GM19328 (cell line): ENCODE data around the gene CASP4.
A peak's percentile ranks its signal among the peaks of the same experiment; 100 is the strongest.
"Not testable (repeated sequence)": the region's sequence is repeated elsewhere in the genome, so short reads cannot be mapped to it uniquely, and the experiment has no call there.

ENCODE experiments used
- ATAC-seq: cut with Tn5 transposase; IDR thresholded peaks from one replicate; pipeline ENCODE4 v1.9.1; 2021; ENCODE audit warnings: mild to moderate bottlenecking, moderate library complexity; ENCODE audit not compliant: unreplicated experiment

The CASP4 gene

GRCh38 chr11:104968355-104968855 is at the start of gene CASP4:
Gene CASP4 (minus strand): TSS chr11:104968574. CDS start chr11:104968525, 49 bp downstream.
- peak; percentile 90 for ATAC-seq

- ATAC-seq = no peak
Measured at GRCh38 chr11:105007463-105007862, 39.1 kb upstream of the CASP4 start.

- no peak for ATAC-seq
Measured at GRCh38 chr11:105005451-105005845, 37.1 kb upstream of the CASP4 start.

GRCh38 chr11:105004021-105004420 is 35.6 kb upstream of the CASP4 start:
- no peak for ATAC-seq

- no peak for ATAC-seq
Measured at GRCh38 chr11:105003151-105003550, 34.8 kb upstream of the CASP4 start.

- ATAC-seq = peak; percentile 74
Measured at GRCh38 chr11:105000797-105001196, 32.4 kb upstream of the CASP4 start.

- no peak for ATAC-seq
Measured at GRCh38 chr11:105000167-105000566, 31.8 kb upstream of the CASP4 start.

- ATAC-seq = no peak
Measured at GRCh38 chr11:104999721-105000120, 31.3 kb upstream of the CASP4 start.

GRCh38 chr11:104997288-104997687 is 28.9 kb upstream of the CASP4 start:
- no peak for ATAC-seq

GRCh38 chr11:104995001-104995408 is 26.6 kb upstream of the CASP4 start:
- no peak for ATAC-seq

- no peak for ATAC-seq
Measured at GRCh38 chr11:104992781-104993180, 24.4 kb upstream of the CASP4 start.

- ATAC-seq = no peak
Measured at GRCh38 chr11:104991994-104992393, 23.6 kb upstream of the CASP4 start.

- no peak for ATAC-seq
Measured at GRCh38 chr11:104984808-104985207, 16.4 kb upstream of the CASP4 start.

- no peak for ATAC-seq
Measured at GRCh38 chr11:104979839-104980238, 11.5 kb upstream of the CASP4 start.

- no peak for ATAC-seq
Measured at GRCh38 chr11:104973616-104974015, 5.2 kb upstream of the CASP4 start.

- not testable (repeated sequence) for ATAC-seq
Measured at GRCh38 chr11:104972924-104973323, 4.5 kb upstream of the CASP4 start.

- no peak for ATAC-seq
Measured at GRCh38 chr11:104970756-104971155, 2.4 kb upstream of the CASP4 start.

- peak; percentile 4 for ATAC-seq
Measured at GRCh38 chr11:104968856-104969776, 742 bp upstream of the CASP4 start.

GRCh38 chr11:104967534-104968354 is 630 bp downstream of the CASP4 start:
- ATAC-seq = no peak

GRCh38 chr11:104965735-104966134 is 2.6 kb downstream of the CASP4 start:
- no peak for ATAC-seq

- no peak for ATAC-seq
Measured at GRCh38 chr11:104964247-104964646, 4.1 kb downstream of the CASP4 start.

- no peak for ATAC-seq
Measured at GRCh38 chr11:104962852-104963251, 5.5 kb downstream of the CASP4 start.
